ENCODE measurements around the gene BRIX1.

Gene BRIX1, protein sequence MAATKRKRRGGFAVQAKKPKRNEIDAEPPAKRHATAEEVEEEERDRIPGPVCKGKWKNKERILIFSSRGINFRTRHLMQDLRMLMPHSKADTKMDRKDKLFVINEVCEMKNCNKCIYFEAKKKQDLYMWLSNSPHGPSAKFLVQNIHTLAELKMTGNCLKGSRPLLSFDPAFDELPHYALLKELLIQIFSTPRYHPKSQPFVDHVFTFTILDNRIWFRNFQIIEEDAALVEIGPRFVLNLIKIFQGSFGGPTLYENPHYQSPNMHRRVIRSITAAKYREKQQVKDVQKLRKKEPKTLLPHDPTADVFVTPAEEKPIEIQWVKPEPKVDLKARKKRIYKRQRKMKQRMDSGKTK

DNA sequence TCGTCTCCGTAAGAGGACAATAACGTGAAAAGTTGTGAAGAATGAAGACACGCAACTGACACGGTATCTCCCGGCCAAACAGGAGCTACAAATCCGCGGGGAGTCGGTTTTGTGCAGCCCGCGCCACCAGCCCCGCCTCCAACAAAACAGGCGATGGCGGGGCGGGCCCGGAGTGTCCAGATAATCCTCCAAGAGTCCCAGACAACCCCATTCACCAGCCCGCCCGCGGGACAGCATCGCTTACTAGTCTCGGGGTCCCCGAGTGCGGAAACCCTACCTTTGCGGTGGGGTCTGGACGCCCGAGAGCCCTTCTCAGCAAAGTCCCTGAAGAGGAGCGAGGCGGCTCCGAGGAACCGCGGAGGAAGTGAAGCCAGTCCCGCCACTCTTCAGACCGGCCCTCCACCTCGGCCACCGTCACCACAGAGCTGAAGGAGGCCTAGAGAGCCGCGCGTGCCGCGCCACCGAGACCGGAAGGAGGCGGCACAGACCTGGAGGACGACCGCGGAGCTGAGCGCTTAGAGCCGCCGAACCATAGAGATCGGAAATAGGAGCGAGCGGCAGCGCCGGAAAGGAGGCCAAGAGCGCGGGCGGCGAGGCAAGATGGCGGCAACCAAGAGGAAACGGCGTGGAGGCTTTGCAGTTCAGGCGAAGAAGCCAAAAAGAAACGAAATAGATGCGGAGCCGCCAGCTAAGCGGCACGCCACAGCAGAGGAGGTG lies at the start of gene BRIX1, which contains the start of gene RAD1:
TSS of gene BRIX1 (plus strand) at position 573 of the 717 bp plus-strand sequence. CDS start at position 601, 28 bp downstream.
TSS of gene RAD1 (minus strand) at position 366 of the 717 bp plus-strand sequence. CDS start 612 bp downstream, outside the sequence.
- peak within 1 kb of the TSS; percentile 76 for H3K4me3 ChIP-seq (ENCODE audit: low read depth, low read length)
- peak; percentile 95 for DNase-seq (ENCODE audit: low read depth)
- in situ Hi-C loops (cut with HindIII; ENCODE audit: low sequenced_read_pairs), result no loop called here
- TF ChIP-seq, protein P1, sequence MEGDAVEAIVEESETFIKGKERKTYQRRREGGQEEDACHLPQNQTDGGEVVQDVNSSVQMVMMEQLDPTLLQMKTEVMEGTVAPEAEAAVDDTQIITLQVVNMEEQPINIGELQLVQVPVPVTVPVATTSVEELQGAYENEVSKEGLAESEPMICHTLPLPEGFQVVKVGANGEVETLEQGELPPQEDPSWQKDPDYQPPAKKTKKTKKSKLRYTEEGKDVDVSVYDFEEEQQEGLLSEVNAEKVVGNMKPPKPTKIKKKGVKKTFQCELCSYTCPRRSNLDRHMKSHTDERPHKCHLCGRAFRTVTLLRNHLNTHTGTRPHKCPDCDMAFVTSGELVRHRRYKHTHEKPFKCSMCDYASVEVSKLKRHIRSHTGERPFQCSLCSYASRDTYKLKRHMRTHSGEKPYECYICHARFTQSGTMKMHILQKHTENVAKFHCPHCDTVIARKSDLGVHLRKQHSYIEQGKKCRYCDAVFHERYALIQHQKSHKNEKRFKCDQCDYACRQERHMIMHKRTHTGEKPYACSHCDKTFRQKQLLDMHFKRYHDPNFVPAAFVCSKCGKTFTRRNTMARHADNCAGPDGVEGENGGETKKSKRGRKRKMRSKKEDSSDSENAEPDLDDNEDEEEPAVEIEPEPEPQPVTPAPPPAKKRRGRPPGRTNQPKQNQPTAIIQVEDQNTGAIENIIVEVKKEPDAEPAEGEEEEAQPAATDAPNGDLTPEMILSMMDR (IDR thresholded peaks at IDR 0.05; ENCODE audit: low read depth, low read length, missing control alignments), result peak; percentile 14

DNA sequence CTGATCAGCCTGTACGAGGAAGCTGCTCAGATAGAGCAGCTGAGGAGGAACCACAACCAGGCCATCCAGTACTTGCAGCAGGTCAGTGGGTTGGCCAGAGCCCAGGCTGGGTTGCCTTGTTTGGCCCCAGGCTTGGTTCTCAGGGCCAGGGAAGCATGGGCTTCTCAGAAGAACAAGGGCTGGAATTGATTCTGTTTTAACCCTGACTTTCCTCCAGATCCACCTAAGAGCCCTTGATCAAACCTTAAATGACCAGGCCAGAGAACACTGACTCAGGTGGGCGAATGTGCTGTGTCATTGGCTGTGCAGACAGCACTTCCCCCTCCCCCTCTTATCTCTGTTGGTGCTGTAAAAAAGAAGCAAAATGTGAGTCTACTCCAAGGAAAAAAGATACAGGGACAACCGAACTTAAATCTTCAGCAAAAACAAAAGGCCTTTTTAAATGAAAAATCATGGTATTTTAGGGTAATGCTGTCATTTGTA lies 48.5 kb upstream of the BRIX1 start:
- H3K4me3 ChIP-seq (ENCODE audit: low read depth, low read length), result no peak overlapping the region
- no peak for DNase-seq (ENCODE audit: low read depth)
- TF ChIP-seq, protein P1 (IDR thresholded peaks at IDR 0.05; ENCODE audit: low read depth, low read length, missing control alignments), result no peak
- in situ Hi-C loops (cut with HindIII; ENCODE audit: low sequenced_read_pairs), result no loop called here

DNA sequence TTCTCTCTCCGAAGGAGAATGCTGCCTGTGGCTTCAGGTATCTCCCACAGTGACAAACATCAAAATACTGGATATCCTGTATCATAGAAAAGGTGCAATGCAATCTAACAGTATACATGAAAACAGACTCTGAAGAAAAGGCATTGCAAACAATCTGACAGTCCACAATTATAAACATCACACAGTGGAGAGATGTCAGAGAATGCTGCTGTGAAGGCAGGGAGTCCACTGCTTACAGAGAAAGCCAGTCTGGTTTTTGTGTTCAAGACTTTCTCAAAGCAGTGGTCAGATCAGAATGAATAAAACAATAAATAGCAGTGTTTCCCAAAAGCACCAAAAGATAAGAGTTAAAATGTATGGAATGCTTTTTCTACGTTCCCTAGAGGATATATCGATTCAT lies 47.9 kb upstream of the BRIX1 start:
- no peak overlapping the region for H3K4me3 ChIP-seq (ENCODE audit: low read depth, low read length)
- in situ Hi-C loops (cut with HindIII; ENCODE audit: low sequenced_read_pairs), result no loop called here
- DNase-seq (ENCODE audit: low read depth), result no peak
- TF ChIP-seq, protein P1 (IDR thresholded peaks at IDR 0.05; ENCODE audit: low read depth, low read length, missing control alignments), result no peak

DNA sequence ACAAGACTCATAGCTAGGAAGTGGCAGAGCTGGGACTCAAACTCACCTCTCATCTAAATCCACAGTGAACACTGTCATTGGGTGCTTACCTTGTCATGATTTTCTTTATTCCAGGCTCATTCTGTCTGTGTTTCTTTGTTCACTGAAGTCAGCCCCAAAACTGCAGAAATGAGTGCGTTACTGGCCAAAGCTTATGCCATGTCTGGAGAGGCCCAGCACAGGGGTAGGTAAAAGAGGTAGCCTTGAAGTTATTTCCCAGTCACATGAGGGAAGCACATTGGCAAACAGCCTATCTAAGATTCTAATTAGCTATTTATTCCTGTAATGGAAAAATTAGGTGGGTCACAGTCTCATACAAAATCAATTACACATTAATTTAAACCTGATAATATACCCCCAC lies 46.7 kb upstream of the BRIX1 start:
- in situ Hi-C loops (cut with HindIII; ENCODE audit: low sequenced_read_pairs), result no loop called here
- DNase-seq (ENCODE audit: low read depth), result no peak
- TF ChIP-seq, protein P1 (IDR thresholded peaks at IDR 0.05; ENCODE audit: low read depth, low read length, missing control alignments), result no peak
- no peak overlapping the region for H3K4me3 ChIP-seq (ENCODE audit: low read depth, low read length)

DNA sequence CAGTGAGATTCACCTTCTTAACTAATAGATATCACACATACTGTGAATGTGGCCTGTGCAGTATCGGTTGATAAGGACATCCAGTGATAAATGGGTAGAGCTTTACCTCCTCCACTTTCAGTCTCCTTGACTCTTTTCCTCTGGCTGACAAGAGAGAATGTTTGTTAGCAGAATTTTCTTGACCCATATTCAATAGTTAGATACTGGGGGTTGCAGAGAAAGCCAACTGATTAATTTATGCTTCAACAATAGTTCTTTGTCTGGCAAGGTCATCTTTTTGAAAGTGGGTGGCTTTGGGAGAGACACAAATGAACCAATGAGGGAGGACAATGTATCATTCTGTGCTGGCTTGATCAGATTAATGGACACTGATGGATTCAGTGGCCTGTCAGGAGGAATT lies 46.3 kb upstream of the BRIX1 start:
- no peak for DNase-seq (ENCODE audit: low read depth)
- in situ Hi-C loops (cut with HindIII; ENCODE audit: low sequenced_read_pairs), result no loop called here
- TF ChIP-seq, protein P1 (IDR thresholded peaks at IDR 0.05; ENCODE audit: low read depth, low read length, missing control alignments), result no peak
- no peak overlapping the region for H3K4me3 ChIP-seq (ENCODE audit: low read depth, low read length)

DNA sequence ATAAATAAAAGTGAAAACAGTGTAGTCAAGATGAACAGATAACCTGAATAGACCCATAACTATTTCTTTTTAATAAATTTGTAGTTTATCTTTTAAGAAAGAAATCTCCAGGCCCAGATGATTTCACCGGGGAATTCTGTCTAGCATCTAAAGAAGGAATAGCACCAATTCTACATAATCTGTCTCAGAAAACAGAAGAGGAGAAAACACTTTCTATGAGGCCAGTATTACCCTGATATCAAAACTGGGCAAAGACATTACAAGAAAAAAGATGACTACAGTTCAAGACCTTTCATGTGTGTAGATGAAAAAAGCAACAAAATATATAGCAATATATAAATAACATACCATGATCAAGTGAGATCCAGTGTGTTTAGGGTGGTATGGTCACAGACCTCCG lies 45.1 kb upstream of the BRIX1 start:
- TF ChIP-seq, protein P1 (IDR thresholded peaks at IDR 0.05; ENCODE audit: low read depth, low read length, missing control alignments), result no peak
- no peak for DNase-seq (ENCODE audit: low read depth)
- H3K4me3 ChIP-seq (ENCODE audit: low read depth, low read length), result no peak overlapping the region
- in situ Hi-C loops (cut with HindIII; ENCODE audit: low sequenced_read_pairs), result no loop called here
